Dendritic cell treated with granulocyte-macrophage colony-stimulating factor and Interleukin-4, amounts not matched to agents 40 ng/mL and 50 ng/mL, for 4 days (primary cell): Measurements from ENCODE around the gene PPP2R2D.

ENCODE experiments used
- H3K27ac Mint-ChIP-seq: one replicate; pipeline ENCODE4 v1.8.0; 2022; ENCODE audit warnings: mild to moderate bottlenecking, mixed read lengths
- H3K27me3 Mint-ChIP-seq: one replicate; pipeline ENCODE4 v1.8.0; 2022; ENCODE audit warnings: mild to moderate bottlenecking, mixed read lengths
- H3K36me3 Mint-ChIP-seq: one replicate; pipeline ENCODE4 v1.8.0; 2022; ENCODE audit warnings: low read depth, mixed read lengths
- H3K4me1 Mint-ChIP-seq: one replicate; pipeline ENCODE4 v1.8.0; 2022; ENCODE audit warnings: low read depth, mixed read lengths
- H3K4me3 Mint-ChIP-seq: one replicate; pipeline ENCODE4 v1.8.0; 2022; ENCODE audit warnings: mild to moderate bottlenecking, moderate library complexity, mixed read lengths
- H3K9me3 Mint-ChIP-seq: one replicate; pipeline ENCODE4 v1.8.0; 2022; ENCODE audit warnings: mixed read lengths
- intact Hi-C: fragments of 100-400 bp; cut with micrococcal nuclease; formaldehyde crosslinking; loops from one replicate; pipeline ENCODE4 v1.15.0; 2022

The PPP2R2D gene

DNA sequence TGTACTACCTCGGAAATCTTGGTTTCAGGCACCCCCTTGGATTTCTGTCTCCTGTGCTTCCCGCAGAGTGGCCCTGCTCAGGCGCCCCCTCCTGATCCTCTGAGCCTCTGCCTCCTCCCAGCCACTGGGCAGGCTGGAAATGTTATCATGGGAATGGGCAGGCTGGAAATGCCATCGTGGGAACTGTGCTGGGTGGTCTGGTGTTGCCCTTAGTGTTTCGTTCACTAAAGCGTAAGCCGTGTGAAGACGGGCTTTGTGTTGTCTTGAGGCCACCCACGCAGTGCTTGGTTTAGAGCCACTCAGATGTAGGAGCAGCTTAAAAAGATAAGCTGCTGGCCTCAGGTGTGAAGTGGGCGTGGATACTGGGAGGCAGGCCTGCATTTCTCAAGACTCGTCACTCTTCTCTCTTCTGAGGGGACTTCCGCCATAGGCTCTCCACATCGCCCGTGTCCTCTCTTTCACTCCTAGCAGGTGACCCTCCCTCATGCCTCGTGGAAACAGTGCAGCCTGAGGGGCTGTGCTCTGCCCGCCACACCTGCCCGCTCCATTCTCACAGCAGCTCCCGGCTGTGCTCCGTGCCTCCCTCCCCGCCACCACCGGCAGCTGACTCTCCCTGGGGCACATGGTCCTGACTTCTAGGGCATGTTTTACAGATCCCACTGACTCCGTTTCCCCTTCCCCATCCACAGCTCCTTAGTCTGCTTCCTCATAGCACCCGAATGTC is 28.5 kb downstream of the PPP2R2D start:
- Mint-ChIP-seq H3K9me3 (no peaks in the 10 kb centered on the region), H3K4me3 (no peak overlapping the region), H3K36me3 (peaks cover 47% of the 10 kb centered on the region), H3K27ac (peak overlapping the region; percentile 80), H3K4me1 (peaks cover 67% of the 10 kb centered on the region), H3K27me3 (no peaks in the 10 kb centered on the region)
- intact Hi-C loops, result no loop called here

DNA sequence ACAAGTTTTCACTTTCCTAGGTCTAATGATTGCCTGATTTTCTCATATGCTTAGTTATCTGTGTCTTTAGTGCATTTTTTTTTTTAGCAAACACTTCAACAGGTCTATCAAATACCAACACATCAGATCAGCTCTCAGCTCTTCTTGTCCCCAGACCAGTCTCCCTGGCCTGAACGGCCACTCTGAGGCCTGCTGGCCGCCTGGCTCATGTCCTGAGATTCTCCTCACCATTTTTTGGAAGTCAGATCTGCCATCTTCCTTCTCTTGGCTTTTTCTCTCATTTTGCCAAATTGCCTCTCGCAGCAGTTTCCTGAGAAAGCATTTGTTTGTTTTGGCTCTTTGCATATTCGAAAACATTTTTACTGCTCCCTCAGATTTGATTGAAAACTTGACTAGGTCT is 29.3 kb downstream of the PPP2R2D start:
- intact Hi-C loops, result no loop called here
- no peaks in the 10 kb centered on the region for H3K9me3 Mint-ChIP-seq
- no peak overlapping the region for H3K27ac Mint-ChIP-seq
- H3K4me1 Mint-ChIP-seq, result peaks cover 64% of the 10 kb centered on the region
- peaks cover 56% of the 10 kb centered on the region for H3K36me3 Mint-ChIP-seq
- H3K27me3 Mint-ChIP-seq, result no peaks in the 10 kb centered on the region
- no peak overlapping the region for H3K4me3 Mint-ChIP-seq

DNA sequence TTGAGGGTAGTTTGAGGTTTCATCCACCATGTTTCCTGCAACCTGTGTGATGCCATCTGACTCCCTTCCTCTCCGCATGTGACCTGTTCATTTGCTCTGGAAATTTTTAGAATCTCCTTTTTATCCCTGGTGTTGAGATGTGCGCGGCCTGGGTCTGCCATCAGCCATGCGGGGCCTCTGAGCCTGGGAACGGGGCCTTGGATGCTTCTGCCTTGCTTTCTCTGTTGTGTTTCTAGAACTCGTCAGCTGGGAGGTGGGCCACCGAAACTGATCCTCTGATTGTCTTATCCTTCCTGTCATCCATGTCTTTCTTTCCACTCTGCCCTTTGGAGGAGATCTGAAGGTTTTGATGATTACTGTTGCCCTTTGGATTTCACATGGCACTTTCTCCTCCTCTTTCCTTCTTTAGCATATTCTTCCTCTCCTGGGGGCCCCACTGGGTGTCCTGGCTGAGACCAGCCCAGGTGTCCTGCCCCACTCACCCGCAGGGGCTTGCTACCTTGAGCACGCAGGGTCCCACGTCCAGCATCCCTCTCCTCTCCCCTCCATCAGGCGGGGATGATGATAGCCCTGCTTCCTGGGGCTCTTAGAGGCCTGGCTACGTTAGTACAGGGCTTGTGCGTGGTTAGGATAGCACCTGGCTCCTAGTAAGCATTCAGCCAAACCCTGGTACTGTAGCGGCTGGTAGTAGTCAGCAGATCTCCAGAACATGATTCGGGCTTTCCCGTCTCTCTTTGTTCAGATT is 29.9 kb downstream of the PPP2R2D start:
- H3K27ac Mint-ChIP-seq, result no peak overlapping the region
- no peaks in the 10 kb centered on the region for H3K27me3 Mint-ChIP-seq
- peaks cover 61% of the 10 kb centered on the region for H3K4me1 Mint-ChIP-seq
- H3K4me3 Mint-ChIP-seq, result no peak overlapping the region
- peaks cover 62% of the 10 kb centered on the region for H3K36me3 Mint-ChIP-seq
- H3K9me3 Mint-ChIP-seq, result no peaks in the 10 kb centered on the region
- intact Hi-C loops, result no loop called here

DNA sequence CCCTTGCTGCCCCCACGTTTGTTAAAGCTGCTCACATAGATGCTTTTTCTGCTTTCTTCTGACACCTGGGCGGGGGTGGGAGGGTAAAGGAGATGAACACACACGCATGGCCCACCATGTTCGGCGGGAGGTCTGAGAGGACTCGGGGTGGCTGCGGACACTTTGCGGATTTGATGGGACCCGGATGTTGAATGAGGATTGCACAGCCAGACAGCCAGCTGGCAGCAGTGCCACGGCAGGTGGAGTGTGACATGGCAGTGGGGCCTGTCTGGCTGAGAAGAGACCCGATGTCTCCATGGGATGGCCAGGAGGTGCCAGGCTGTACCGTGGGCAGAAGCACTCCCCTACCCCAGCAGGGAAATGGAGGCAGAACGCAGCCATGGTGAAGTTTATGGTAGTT is 31.2 kb downstream of the PPP2R2D start:
- no peak overlapping the region for H3K27ac Mint-ChIP-seq
- H3K27me3 Mint-ChIP-seq, result no peaks in the 10 kb centered on the region
- intact Hi-C loops, result no loop called here
- no peak overlapping the region for H3K4me3 Mint-ChIP-seq
- peaks cover 60% of the 10 kb centered on the region for H3K36me3 Mint-ChIP-seq
- H3K4me1 Mint-ChIP-seq, result peaks cover 53% of the 10 kb centered on the region
- no peaks in the 10 kb centered on the region for H3K9me3 Mint-ChIP-seq

DNA sequence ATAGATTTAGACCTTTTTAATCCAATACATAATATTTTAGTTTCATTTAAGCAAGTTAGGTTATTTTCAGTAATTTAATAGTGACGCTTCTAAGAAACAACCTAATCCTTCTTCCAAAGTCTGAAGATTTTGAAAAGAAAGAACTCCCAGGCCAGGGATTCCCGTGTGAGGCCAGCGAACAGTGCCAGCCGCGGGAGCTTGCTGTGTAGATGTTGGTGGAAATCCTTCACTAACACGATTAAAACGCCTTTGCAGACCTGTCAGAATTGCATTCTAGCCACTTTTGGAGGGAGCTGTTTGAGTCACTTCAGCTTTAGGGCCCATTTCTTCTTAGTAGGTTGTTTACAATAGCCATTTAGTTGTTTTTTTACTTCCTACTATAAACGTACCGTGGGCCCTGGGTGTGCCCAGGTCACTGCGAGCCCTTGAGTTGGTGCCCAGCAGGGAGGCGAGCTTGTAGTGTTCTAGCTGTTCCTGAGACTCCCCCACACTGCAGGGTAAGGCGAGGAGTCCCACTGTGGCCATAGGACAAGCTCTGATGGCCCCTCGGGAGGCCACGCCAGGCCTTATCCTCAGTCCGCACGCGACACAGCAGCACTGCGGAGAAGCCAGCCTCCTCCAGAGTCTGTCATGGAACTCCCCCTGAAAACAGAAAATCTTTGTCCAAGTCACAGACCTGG is 32.3 kb downstream of the PPP2R2D start:
- Mint-ChIP-seq H3K27ac (no peak overlapping the region), H3K4me1 (peaks cover 41% of the 10 kb centered on the region), H3K36me3 (peaks cover 68% of the 10 kb centered on the region), H3K27me3 (no peaks in the 10 kb centered on the region), H3K4me3 (no peak overlapping the region), H3K9me3 (no peaks in the 10 kb centered on the region)
- intact Hi-C loops, result no loop called here

DNA sequence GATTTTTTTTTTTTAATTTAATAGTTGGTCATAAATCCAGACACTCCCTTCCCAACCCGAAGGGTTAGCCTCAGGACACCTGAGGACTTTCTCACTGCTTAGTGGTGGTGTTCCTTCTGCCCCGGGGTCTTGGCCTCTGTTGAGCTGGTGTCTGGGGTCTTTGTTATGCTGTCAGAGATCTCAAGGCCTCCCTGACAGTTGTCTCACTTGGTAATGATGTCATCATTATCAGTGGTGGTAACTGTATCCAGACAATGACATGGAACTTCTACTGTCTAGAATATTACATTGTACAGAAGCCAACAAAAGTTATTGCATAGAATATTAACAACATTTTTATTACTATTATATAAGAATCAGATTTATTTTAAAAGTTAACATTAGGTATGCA is 32.9 kb downstream of the PPP2R2D start:
- Mint-ChIP-seq H3K27ac (no peak overlapping the region), H3K4me3 (no peak overlapping the region), H3K4me1 (peaks cover 36% of the 10 kb centered on the region), H3K27me3 (no peaks in the 10 kb centered on the region), H3K36me3 (peaks cover 74% of the 10 kb centered on the region), H3K9me3 (no peaks in the 10 kb centered on the region)
- intact Hi-C loops, result no loop called here

DNA sequence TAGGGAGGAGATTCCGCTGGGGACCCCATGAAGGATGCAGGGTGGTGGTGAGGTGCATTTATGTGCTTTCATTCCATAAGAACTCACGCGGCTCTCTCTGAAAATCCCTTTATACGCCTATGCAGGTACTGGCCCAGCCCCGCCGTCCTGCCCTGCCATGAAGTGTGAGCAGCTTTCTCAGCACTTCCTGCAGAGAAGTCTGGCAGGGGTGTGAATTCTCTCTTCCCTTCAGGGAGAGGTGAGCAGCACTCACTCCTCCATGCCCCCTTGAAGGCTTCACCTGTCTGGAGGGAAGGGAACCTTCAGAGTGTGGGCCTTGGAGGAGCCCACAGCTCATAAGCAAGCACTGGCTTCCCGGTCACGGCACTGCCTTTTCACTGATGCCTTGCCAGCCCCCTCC is 34.0 kb downstream of the PPP2R2D start:
- intact Hi-C loops, result no loop called here
- H3K4me1 Mint-ChIP-seq, result peaks cover 25% of the 10 kb centered on the region

DNA sequence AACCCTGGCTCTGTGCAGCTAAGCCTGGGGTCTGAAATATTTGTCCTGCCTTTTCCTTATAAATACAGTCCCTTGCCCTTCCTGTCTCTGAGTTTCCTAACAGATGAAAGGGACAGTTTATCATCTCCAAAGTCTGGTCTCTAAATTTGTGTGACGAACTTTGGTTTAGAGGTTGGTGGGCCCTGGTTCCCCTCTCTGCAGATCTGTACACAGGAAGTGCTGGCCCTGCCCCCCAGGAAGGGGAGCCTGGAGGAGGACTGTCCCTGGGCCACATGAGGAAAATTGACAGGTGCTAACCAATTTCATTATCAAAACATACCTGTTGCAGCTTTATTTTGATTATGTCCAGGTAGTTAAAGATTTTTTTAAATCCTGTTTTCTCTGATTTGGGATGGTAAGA is 34.5 kb downstream of the PPP2R2D start:
- Mint-ChIP-seq H3K4me3 (no peak overlapping the region), H3K9me3 (no peaks in the 10 kb centered on the region), H3K36me3 (peaks cover 73% of the 10 kb centered on the region), H3K27ac (no peak overlapping the region), H3K4me1 (peaks cover 20% of the 10 kb centered on the region), H3K27me3 (no peaks in the 10 kb centered on the region)
- intact Hi-C loops, result no loop called here

More for the DNA sequence above, 34.0 kb downstream of the PPP2R2D start:
- Mint-ChIP-seq H3K9me3 (no peaks in the 10 kb centered on the region), H3K27me3 (no peaks in the 10 kb centered on the region), H3K4me3 (no peak overlapping the region), H3K27ac (no peak overlapping the region), H3K36me3 (peaks cover 73% of the 10 kb centered on the region)

DNA sequence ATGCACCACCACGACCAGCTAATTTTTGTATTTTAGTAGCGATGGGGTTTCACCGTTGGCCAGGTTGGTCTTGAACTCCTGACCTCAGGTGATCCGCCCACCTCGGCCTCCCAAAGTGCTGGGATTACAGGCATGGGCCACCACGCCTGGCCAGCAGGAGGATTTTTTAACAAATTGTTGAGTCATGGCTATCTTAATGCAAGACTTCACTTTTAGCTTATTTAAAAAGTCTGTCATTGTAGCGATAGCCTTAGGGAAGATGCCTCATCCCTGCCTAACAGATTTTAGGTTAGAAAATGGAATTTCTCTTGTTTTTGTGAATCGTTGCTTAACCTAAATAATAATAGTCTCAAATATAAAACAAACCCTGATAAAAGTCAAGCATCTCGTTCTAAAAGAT is 35.5 kb downstream of the PPP2R2D start:
- Mint-ChIP-seq H3K36me3 (peaks cover 75% of the 10 kb centered on the region), H3K4me3 (no peak overlapping the region), H3K9me3 (no peaks in the 10 kb centered on the region), H3K27ac (no peak overlapping the region), H3K27me3 (no peaks in the 10 kb centered on the region), H3K4me1 (peaks cover 10% of the 10 kb centered on the region)
- intact Hi-C loops, result no loop called here

DNA sequence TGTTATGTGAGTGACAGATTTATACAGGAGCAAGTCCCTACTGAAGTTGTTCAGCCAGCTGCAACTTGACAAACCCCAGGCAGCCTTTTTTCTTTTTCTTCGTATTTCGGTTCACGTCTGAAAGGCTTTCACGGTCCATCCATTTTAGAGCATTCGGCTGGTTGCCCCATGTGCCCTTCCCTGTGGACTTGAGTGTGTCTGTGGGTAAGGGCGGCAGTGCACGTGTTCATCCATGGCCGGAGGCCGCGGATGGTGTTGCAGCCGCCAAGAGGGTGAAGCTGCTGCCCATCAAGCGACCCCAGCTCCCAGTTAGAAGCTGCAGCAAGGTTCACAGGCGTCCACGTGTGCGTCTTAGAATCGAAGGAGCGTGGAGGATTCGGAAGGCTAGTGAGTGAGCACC is 35.9 kb downstream of the PPP2R2D start:
- no peak overlapping the region for H3K27ac Mint-ChIP-seq
- H3K36me3 Mint-ChIP-seq, result peaks cover 76% of the 10 kb centered on the region
- no peak overlapping the region for H3K4me3 Mint-ChIP-seq
- intact Hi-C loops, result no loop called here
- H3K4me1 Mint-ChIP-seq, result peaks cover 6% of the 10 kb centered on the region
- no peaks in the 10 kb centered on the region for H3K27me3 Mint-ChIP-seq
- no peaks in the 10 kb centered on the region for H3K9me3 Mint-ChIP-seq

DNA sequence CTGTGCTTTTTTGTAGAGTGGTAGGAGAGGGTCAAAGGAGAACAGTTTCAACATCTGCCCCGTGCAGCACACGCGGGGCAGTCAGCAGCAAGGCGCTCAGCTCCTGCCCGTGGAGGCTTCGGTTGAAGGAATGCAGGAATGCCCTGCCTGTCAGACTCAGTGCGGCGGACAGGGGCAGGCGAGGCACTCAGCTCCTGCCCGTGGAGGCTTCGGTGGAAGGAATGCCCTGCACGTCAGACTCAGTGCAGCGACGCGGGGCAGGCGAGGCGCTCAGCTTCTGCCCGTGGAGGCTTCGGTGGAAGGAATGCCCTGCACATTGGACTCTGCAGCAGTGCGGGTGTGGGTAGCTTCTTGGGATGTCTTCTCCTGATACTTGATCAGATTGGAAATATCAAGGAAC is 37.0 kb downstream of the PPP2R2D start:
- Mint-ChIP-seq H3K4me1 (no peaks in the 10 kb centered on the region), H3K27ac (no peak overlapping the region), H3K4me3 (no peak overlapping the region), H3K27me3 (no peaks in the 10 kb centered on the region), H3K36me3 (peaks cover 79% of the 10 kb centered on the region), H3K9me3 (no peaks in the 10 kb centered on the region)
- intact Hi-C loops, result no loop called here

DNA sequence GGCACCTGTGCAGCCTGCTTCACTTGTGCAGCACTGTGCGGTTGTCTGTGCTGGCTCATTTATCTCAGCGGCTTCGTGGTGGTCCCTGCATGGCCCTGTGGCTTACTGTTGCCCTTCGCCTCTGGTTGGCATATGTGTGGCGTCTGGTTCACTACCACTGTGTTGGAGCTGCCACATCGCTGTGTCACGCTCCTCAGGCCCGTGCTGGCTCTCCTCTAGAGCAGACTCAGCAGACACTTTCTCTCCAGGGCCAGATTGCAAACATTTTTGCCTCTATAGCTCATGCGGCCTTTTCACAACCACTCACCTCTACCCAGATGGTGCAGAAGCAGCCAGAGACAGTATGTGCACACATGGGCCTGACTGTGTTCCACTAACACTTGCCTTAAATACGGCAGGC is 37.9 kb downstream of the PPP2R2D start:
- H3K36me3 Mint-ChIP-seq, result peaks cover 87% of the 10 kb centered on the region
- H3K4me3 Mint-ChIP-seq, result no peak overlapping the region
- intact Hi-C loops, result no loop called here
- no peak overlapping the region for H3K27ac Mint-ChIP-seq
- no peaks in the 10 kb centered on the region for H3K9me3 Mint-ChIP-seq
- H3K27me3 Mint-ChIP-seq, result no peaks in the 10 kb centered on the region
- H3K4me1 Mint-ChIP-seq, result no peaks in the 10 kb centered on the region

DNA sequence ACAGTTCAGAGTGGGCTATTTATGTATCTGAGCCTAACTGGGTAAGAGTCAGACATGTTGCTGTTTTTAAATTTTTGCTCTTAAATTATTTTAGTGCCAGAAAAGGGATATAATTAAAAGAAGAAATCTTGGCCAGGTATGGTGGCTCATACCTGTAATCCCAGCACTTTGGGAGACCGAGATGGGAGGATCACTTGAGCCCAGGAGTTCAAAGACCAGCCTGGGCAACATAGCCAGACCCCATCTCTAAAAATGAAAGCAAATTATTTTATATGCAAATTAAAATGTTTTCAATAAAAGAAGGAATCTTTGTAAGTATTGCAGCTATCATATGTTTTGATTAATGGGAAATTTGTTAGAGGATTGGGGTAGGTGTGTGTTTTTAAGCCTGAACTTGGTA is 41.6 kb downstream of the PPP2R2D start:
- H3K9me3 Mint-ChIP-seq, result no peaks in the 10 kb centered on the region
- intact Hi-C loops, result loop anchor here (2.0 kb wide), 1 partner anchor 58 kb away; no protein-coding TSS in a partner anchor
- H3K27ac Mint-ChIP-seq, result no peak overlapping the region
- no peaks in the 10 kb centered on the region for H3K4me1 Mint-ChIP-seq
- H3K36me3 Mint-ChIP-seq, result peaks cover 95% of the 10 kb centered on the region
- no peak overlapping the region for H3K4me3 Mint-ChIP-seq
- H3K27me3 Mint-ChIP-seq, result no peaks in the 10 kb centered on the region
